B cell (primary cell): Measurements from ENCODE around the gene ADAMTSL4. TPM values are rescaled to one million over a fixed set of nuclear protein-coding genes. Genes with fewer than 3 reads are reported as not detected.
A peak's percentile ranks its signal among the peaks of the same experiment; 100 is the strongest.

Source experiments
- ATAC-seq: fragments of 200-7000 bp; cut with Tn5 transposase; one replicate; pipeline ENCODE4 v1.10.0; 2021; ENCODE audit warnings: low read depth, mild to moderate bottlenecking, moderate number of reproducible peaks, moderate library complexity
- CTCF ChIA-PET: fragments of 350-600 bp; sonication (Branson Sonifier 250); formaldehyde crosslinking; loops from one replicate; lab custom pipeline; 2021; ENCODE audit warnings: antibody characterized with exemption, inconsistent platforms; lab: Charles Lee
- POLR2A ChIA-PET: fragments of 350-600 bp; sonication (Branson Sonifier 250); formaldehyde crosslinking; loops from one replicate; lab custom pipeline; 2021; ENCODE audit warnings: antibody characterized with exemption; lab: Charles Lee
- DNase-seq: peaks from one replicate; pipeline ENCODE4 v3.0.0; 2013
- H2AFZ ChIP-seq: 2 replicates; pipeline ENCODE4 v1.6.1; 2012; ENCODE audit warnings: mild to moderate bottlenecking, low read depth, low read length; ENCODE audit not compliant: insufficient read depth, poor library complexity, severe bottlenecking
- H3K27ac ChIP-seq, 2 donors: 1 replicate in 1 of 2; 2 replicates in 1 of 2; pipeline ENCODE4 v1.5.1; 2012 to 2013; ENCODE audit warnings: low read length in 2 of 2, mild to moderate bottlenecking in 2 of 2, moderate library complexity in 1 of 2
- H3K27me3 ChIP-seq, 4 experiments: fragments of 200-600 bp in 1 of 4; sonication (generic) in 1 of 4; replicated peaks in 1 of 4; 1 replicate in 2 of 4; 2 replicates in 2 of 4; pipeline versions ENCODE4 v1.6.1 to v1.7.0; 2013 to 2016; ENCODE audit warnings: low read length in 3 of 4, mild to moderate bottlenecking in 2 of 4, mixed read lengths in 1 of 4, moderate library complexity in 1 of 4; ENCODE audit not compliant: insufficient read depth in 4 of 4, control insufficient read depth in 3 of 4; ENCODE audit errors: control extremely low read depth in 1 of 4
- H3K36me3 ChIP-seq, 2 experiments: replicated peaks in 1 of 2; 1 replicate in 1 of 2; 2 replicates in 1 of 2; pipeline versions ENCODE4 v1.6.1 to v1.7.1; 2013; ENCODE audit warnings: low read length in 1 of 2; ENCODE audit not compliant: insufficient read depth in 2 of 2, control insufficient read depth in 1 of 2; ENCODE audit errors: control extremely low read depth in 1 of 2, extremely low read depth in 1 of 2
- H3K4me1 ChIP-seq, 2 donors: fragments of 200-600 bp in 1 of 2; sonication (generic) in 1 of 2; 1 replicate in 1 of 2; 2 replicates in 1 of 2; pipeline versions ENCODE4 v1.5.1 to v1.6.1; 2013 to 2017; ENCODE audit warnings: low read length in 2 of 2; ENCODE audit not compliant: control insufficient read depth in 2 of 2, insufficient read depth in 2 of 2
- H3K4me2 ChIP-seq: replicated peaks from 2 replicates; pipeline ENCODE3; 2012; ENCODE audit warnings: mild to moderate bottlenecking, low read depth, low read length; ENCODE audit not compliant: poor library complexity, severe bottlenecking
- H3K4me3 ChIP-seq, 5 experiments: fragments of 200-600 bp in 1 of 5; sonication (generic) in 1 of 5; 1 replicate in 3 of 5; 2 replicates in 2 of 5; pipeline versions ENCODE4 v1.5.1 to v1.7.0; 2011 to 2016; ENCODE audit warnings: low read length in 4 of 5, mild to moderate bottlenecking in 4 of 5, low read depth in 2 of 5, control low read depth in 1 of 5, moderate library complexity in 1 of 5; ENCODE audit not compliant: insufficient read depth in 1 of 5; ENCODE audit errors: control extremely low read depth in 1 of 5, extremely low read depth in 1 of 5
- H3K79me2 ChIP-seq: fragments of 200-600 bp; sonication (generic); one replicate; pipeline ENCODE4 v1.6.0; 2016; ENCODE audit warnings: low read length; ENCODE audit not compliant: control insufficient read depth, insufficient read depth
- H3K9ac ChIP-seq: fragments of 200-600 bp; sonication (generic); 2 replicates; pipeline ENCODE4 v1.6.1; 2017; ENCODE audit warnings: mild to moderate bottlenecking, low read length, moderate library complexity
- H3K9me3 ChIP-seq, 3 donors: one replicate each; pipeline versions ENCODE4 v1.6.1 to v1.7.1; 2013; ENCODE audit warnings: low read length in 2 of 3; ENCODE audit not compliant: control insufficient read depth in 2 of 3, insufficient read depth in 1 of 3; ENCODE audit errors: control extremely low read depth in 1 of 3
- H4K20me1 ChIP-seq: 2 replicates; pipeline ENCODE4 v1.6.0; 2012; ENCODE audit warnings: mild to moderate bottlenecking, low read length; ENCODE audit not compliant: insufficient read depth, control insufficient read depth, poor library complexity, severe bottlenecking
- H3K27ac Mint-ChIP-seq: one replicate; pipeline ENCODE4 v1.8.0; 2021; ENCODE audit warnings: mixed read lengths
- H3K27me3 Mint-ChIP-seq: one replicate; pipeline ENCODE4 v1.8.0; 2021; ENCODE audit warnings: mixed read lengths
- H3K4me1 Mint-ChIP-seq: one replicate; pipeline ENCODE4 v1.8.0; 2021; ENCODE audit warnings: mixed read lengths
- H3K4me3 Mint-ChIP-seq: one replicate; pipeline ENCODE4 v1.8.0; 2021; ENCODE audit warnings: mixed read lengths
- H3K9me3 Mint-ChIP-seq: one replicate; pipeline ENCODE4 v1.8.0; 2022; ENCODE audit warnings: mixed read lengths; ENCODE audit not compliant: insufficient read depth
- CTCF ChIP-seq: fragments of 200-600 bp; IDR thresholded peaks from one replicate; pipeline ENCODE4 v1.8.0; 2022; ENCODE audit warnings: antibody characterized with exemption, mild to moderate bottlenecking
- EZH2 ChIP-seq: IDR thresholded peaks from 2 replicates; pipeline ENCODE4 v1.6.1; 2012; ENCODE audit warnings: borderline replicate concordance, low read depth, mild to moderate bottlenecking, moderate library complexity, low read length; ENCODE audit not compliant: insufficient read depth, poor library complexity, severe bottlenecking
- WGBS: methylation state at CpG from one replicate; pipeline ENCODE4 v1.1.5; 2013; ENCODE audit warnings: missing lambda C conversion rate; ENCODE audit not compliant: insufficient coverage; 5-methylcytosine and 5-hydroxymethylcytosine counted together
- intact Hi-C: fragments of 100-400 bp; cut with micrococcal nuclease; formaldehyde crosslinking; loops from one replicate; pipeline ENCODE4 v1.10.0; 2022
- polyA plus RNA-seq: library from polyadenylated mRNA; depleted of rRNA; stranded (reverse); fragments of >200 nt; gene quantifications from 2 replicates; pipeline ENCODE4 v1.2.3, GENCODE V29; 2012
- total RNA-seq, 2 donors: library from RNA; stranded (reverse); fragments of 120-200 nt in 1 of 2; gene quantifications; 1 replicate in 1 of 2; 2 replicates in 1 of 2; pipeline versions ENCODE4 v1.2.3 to v1.2.4, GENCODE V29; 2013 to 2022

ADAMTSL4 gene
- total and polyA plus RNA-seq, 2 donors (not counting 1 experiment from before 2014, with no cell fraction given): 0.70 TPM; not detected in 1

GRCh38 chr1:150516050-150516591, 33.1 kb upstream of the ADAMTSL4 start:
- Mint-ChIP-seq H3K4me3 (peak overlapping the region; percentile 90), H3K9me3 (no peaks in the 10 kb centered on the region), H3K27me3 (no peaks in the 10 kb centered on the region), H3K27ac (peak overlapping the region; percentile 82), H3K4me1 (peaks cover 25% of the 10 kb centered on the region)
- Histone ChIP-seq H3K27ac (peak overlapping the region; percentile 59 to 78), H3K9me3 (no peaks in the 10 kb centered on the region), H4K20me1 (no peaks in the 10 kb centered on the region), H3K9ac (peak overlapping the region; percentile 76), H3K4me1 (peaks cover 22 to 26% of the 10 kb centered on the region in 2 donors), H3K79me2 (peaks cover 3% of the 10 kb centered on the region), H3K4me3 (peak overlapping the region; percentile 21 to 86 (median 80)), H2AFZ (peak overlapping the region; percentile 98), H3K27me3 (no peaks in the 10 kb centered on the region), H3K4me2 (peak overlapping the region; percentile 95), H3K36me3 (no peaks in the 10 kb centered on the region)
- 1% methylated on average over 16 of the region's 19 CpGs for WGBS
- TF ChIP-seq CTCF (no peak), EZH2 (no peak)
- POLR2A ChIA-PET: interaction anchor here (0.6 to 2.4 kb wide), 7 partner anchors 15 to 629 kb away, joined by 4 to 24 read pairs (median 5); partner anchors contain the start of genes ENSA, RPRD2 and TARS2
- DNase-seq (peak; percentile 42), ATAC-seq (no peak)
- CTCF ChIA-PET: interaction anchor here (0.6 to 3.3 kb wide), 10 partner anchors 9 to 260 kb away, joined by 3 to 11 read pairs (median 5); no protein-coding TSS in a partner anchor
- intact Hi-C loops: loop anchor here (2.0 to 5.0 kb wide), 2 partner anchors 181 to 261 kb away; partner anchors contain the start of gene GOLPH3L

GRCh38 chr1:150516616-150517015, 32.6 kb upstream of the ADAMTSL4 start:
- no peak for ATAC-seq
- peak overlapping the region; percentile 82 for H3K27ac Mint-ChIP-seq
- POLR2A ChIA-PET: interaction anchor here (0.8 to 2.4 kb wide), 5 partner anchors 15 to 153 kb away, joined by 4 to 24 read pairs (median 5); partner anchors contain the start of genes ENSA, RPRD2 and TARS2

More at GRCh38 chr1:150516616-150517015, 32.6 kb upstream of the ADAMTSL4 start:
- Histone ChIP-seq H3K79me2 (peaks cover 3% of the 10 kb centered on the region), H3K4me1 (peaks cover 22 to 26% of the 10 kb centered on the region in 2 donors), H3K27me3 (no peaks in the 10 kb centered on the region), H3K36me3 (no peaks in the 10 kb centered on the region), H3K9ac (peak overlapping the region; percentile 76), H3K4me3 (peak overlapping the region in 4 of 5 experiments; percentile 72 to 86 (median 82)), H3K9me3 (no peaks in the 10 kb centered on the region), H3K27ac (peak overlapping the region in 1 of 2 donors; percentile 72), H2AFZ (peak overlapping the region; percentile 98), H4K20me1 (no peaks in the 10 kb centered on the region), H3K4me2 (peak overlapping the region; percentile 95)
- TF ChIP-seq EZH2 (no peak), CTCF (peak; percentile 24)
- intact Hi-C loops: loop anchor here (2.0 to 5.0 kb wide), 2 partner anchors 181 to 262 kb away; partner anchors contain the start of gene GOLPH3L
- Mint-ChIP-seq H3K4me3 (peak overlapping the region; percentile 90), H3K9me3 (no peaks in the 10 kb centered on the region), H3K27me3 (no peaks in the 10 kb centered on the region), H3K4me1 (peaks cover 25% of the 10 kb centered on the region)
- CTCF ChIA-PET: interaction anchor here (0.6 to 3.3 kb wide), 10 partner anchors 9 to 260 kb away, joined by 3 to 11 read pairs (median 5); no protein-coding TSS in a partner anchor
- peak; percentile 53 for DNase-seq
- no CpG with 5 or more reads among the region's 4 CpGs for WGBS
